Vagina (tissue), 2 donors: ENCODE measurements around the gene GRM4.

Source experiments
- CTCF ChIP-seq, 3 experiments: fragments of 450-650 bp in 2 of 3; fragments of 200-600 bp in 1 of 3; sonication (generic) in 1 of 3; IDR thresholded peaks; one replicate each; pipeline ENCODE4 v1.5.1; 2017 to 2019; ENCODE audit warnings: antibody characterized with exemption in 3 of 3, mild to moderate bottlenecking in 2 of 3, moderate library complexity in 2 of 3
- POLR2A ChIP-seq, 2 donors: fragments of 450-650 bp; IDR thresholded peaks; one replicate each; pipeline ENCODE4 v1.6.1; 2017; ENCODE audit warnings: antibody characterized with exemption in 2 of 2, mild to moderate bottlenecking in 2 of 2, moderate library complexity in 2 of 2

DNA sequence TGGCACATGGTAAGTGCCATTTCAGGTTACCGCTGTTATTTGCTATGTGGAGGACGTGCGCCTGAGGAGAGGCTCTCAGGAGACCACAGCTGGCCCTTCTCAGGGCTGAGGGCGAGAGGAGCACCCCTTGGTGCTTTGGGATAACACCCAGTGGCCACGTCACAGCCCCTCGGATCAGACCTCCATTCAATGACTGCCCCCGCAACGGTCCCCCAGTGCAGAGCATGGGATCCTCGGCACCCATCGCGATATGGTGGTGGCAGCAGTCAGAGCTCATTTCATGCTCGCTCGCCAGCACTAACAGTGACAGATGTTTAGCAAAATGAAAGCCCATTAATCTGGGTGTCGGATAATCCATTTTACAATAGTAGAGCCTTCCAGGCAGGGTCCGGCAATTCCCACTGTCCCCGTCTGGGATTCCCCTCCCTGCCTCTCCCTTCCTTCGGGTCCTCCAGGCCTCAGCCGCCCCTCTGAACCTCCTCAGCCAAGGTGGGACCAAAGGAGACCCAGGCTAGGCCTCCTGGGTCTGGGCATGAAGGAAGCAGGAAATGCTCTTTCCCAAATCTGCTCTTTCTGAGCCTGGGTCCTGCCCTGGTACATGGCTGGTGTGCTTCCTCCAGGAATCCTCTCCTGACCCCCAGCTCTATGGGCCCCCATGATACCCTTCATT lies 117.1 kb downstream of the GRM4 start:
- TF ChIP-seq CTCF (IDR thresholded peaks at IDR 0.05): no peak
- TF ChIP-seq POLR2A (IDR thresholded peaks at IDR 0.05): no peak
